ENCODE results near the gene PRRG4.

Gene PRRG4

GRCh38 chr11:32899438-32899837, 69.7 kb downstream of the PRRG4 start:
- H3K9ac ChIP-seq (ENCODE audit: low read depth in 1 of 2, low read length in 2 of 2) = no peak overlapping the region
- H3K27ac ChIP-seq (ENCODE audit: low read depth in 2 of 2, low read length in 2 of 2) = no peak overlapping the region
- no peak overlapping the region for H3K4me3 ChIP-seq (ENCODE audit: low read length in 2 of 2)
- H3K36me3 ChIP-seq (ENCODE audit: control insufficient read depth in 2 of 2, insufficient read depth in 2 of 2, low read length in 2 of 2) = no peaks in the 10 kb centered on the region
- H3K9me3 ChIP-seq (ENCODE audit: control insufficient read depth in 2 of 2, low read length in 2 of 2) = no peaks in the 10 kb centered on the region
- no peaks in the 10 kb centered on the region for H3K27me3 ChIP-seq (ENCODE audit: control insufficient read depth in 2 of 2, insufficient read depth in 2 of 2, low read length in 2 of 2)
- H3K4me1 ChIP-seq (ENCODE audit: control insufficient read depth in 2 of 2, insufficient read depth in 2 of 2, low read length in 2 of 2) = no peaks in the 10 kb centered on the region

- H3K9ac ChIP-seq (ENCODE audit: low read depth in 1 of 2, low read length in 2 of 2) = no peak overlapping the region
- H3K4me1 ChIP-seq (ENCODE audit: control insufficient read depth in 2 of 2, insufficient read depth in 2 of 2, low read length in 2 of 2) = no peaks in the 10 kb centered on the region
- H3K36me3 ChIP-seq (ENCODE audit: control insufficient read depth in 2 of 2, insufficient read depth in 2 of 2, low read length in 2 of 2) = no peaks in the 10 kb centered on the region
- no peaks in the 10 kb centered on the region for H3K9me3 ChIP-seq (ENCODE audit: control insufficient read depth in 2 of 2, low read length in 2 of 2)
- no peak overlapping the region for H3K27ac ChIP-seq (ENCODE audit: low read depth in 2 of 2, low read length in 2 of 2)
- H3K27me3 ChIP-seq (ENCODE audit: control insufficient read depth in 2 of 2, insufficient read depth in 2 of 2, low read length in 2 of 2) = no peaks in the 10 kb centered on the region
- no peak overlapping the region for H3K4me3 ChIP-seq (ENCODE audit: low read length in 2 of 2)
These were observed 72.5 kb downstream of the PRRG4 start for GRCh38 chr11:32902089-32902665.

DNA sequence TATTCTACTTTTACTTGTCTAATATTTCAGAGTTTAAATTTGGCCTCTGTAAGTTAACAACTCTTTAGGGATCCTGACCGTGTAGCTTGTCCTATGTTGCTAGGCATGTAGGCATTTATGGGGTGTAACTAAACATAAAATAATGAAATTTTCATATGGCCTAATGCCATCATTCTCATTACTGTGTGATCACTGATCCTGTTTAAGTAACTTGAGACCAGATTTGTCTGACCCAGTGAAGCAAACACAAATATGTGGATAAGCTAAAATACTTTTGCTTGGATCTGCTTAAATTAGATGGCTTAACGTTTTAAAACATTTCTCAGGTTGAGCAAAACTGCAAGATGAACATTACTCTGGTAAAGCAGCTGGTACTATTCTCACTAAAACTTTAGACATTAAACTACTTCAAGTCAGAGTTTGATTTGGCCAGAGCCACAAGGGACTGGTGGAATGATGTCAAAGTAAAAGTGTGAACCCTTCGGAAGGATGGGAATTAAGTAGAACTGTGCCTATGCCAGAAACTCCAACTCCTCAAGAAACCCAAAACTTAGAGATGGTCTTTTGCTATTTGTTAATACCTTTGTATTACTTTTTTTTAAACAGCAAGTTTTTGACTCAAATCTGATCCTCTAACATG, 75.4 kb downstream of the PRRG4 start:
- no peaks in the 10 kb centered on the region for H3K27me3 ChIP-seq (ENCODE audit: control insufficient read depth in 2 of 2, insufficient read depth in 2 of 2, low read length in 2 of 2)
- no peaks in the 10 kb centered on the region for H3K9me3 ChIP-seq (ENCODE audit: control insufficient read depth in 2 of 2, low read length in 2 of 2)
- no peak overlapping the region for H3K9ac ChIP-seq (ENCODE audit: low read depth in 1 of 2, low read length in 2 of 2)
- H3K4me3 ChIP-seq (ENCODE audit: low read length in 2 of 2) = no peak overlapping the region
- no peaks in the 10 kb centered on the region for H3K36me3 ChIP-seq (ENCODE audit: control insufficient read depth in 2 of 2, insufficient read depth in 2 of 2, low read length in 2 of 2)
- no peak overlapping the region for H3K27ac ChIP-seq (ENCODE audit: low read depth in 2 of 2, low read length in 2 of 2)
- no peaks in the 10 kb centered on the region for H3K4me1 ChIP-seq (ENCODE audit: control insufficient read depth in 2 of 2, insufficient read depth in 2 of 2, low read length in 2 of 2)
